PC-3 (cell line): ENCODE results near the gene SCLY. TPM values are rescaled to one million over a fixed set of nuclear protein-coding genes. Genes with fewer than 3 reads are reported as not detected.

Source experiments
- ATAC-seq: fragments of 200-7000 bp; cut with Tn5 transposase; 2 replicates; pipeline ENCODE4 v1.9.1; 2020; ENCODE audit warnings: mild to moderate bottlenecking, moderate library complexity
- BruUV-seq: library from RNA; stranded (reverse); fragments of 400-500 nt; replicated peaks from 2 replicates; lab custom pipeline; 2021; lab: Mats Ljungman, UMichigan
- CTCF ChIA-PET: fragments of 300-600 bp; sonication (Branson Sonifier 250); formaldehyde crosslinking; loops from one replicate; lab custom pipeline; 2022; ENCODE audit warnings: antibody characterized with exemption; lab: Charles Lee
- POLR2A ChIA-PET: fragments of 300-600 bp; sonication (Branson Sonifier 250); formaldehyde crosslinking; loops from one replicate; lab custom pipeline; 2022; ENCODE audit warnings: antibody characterized with exemption; ENCODE audit not compliant: unreplicated experiment; lab: Charles Lee
- DNase-seq: peaks from one replicate; pipeline ENCODE4 v3.0.0-alpha.2; 2015
- H2AFZ ChIP-seq: fragments of 300-600 bp; sonication (generic); 2 replicates; pipeline ENCODE4 v1.6.0; 2016; ENCODE audit warnings: antibody characterized with exemption, low read length
- H3F3A ChIP-seq: fragments of 300-600 bp; sonication (generic); one replicate; pipeline ENCODE4 v1.6.0; 2017; ENCODE audit warnings: antibody characterized with exemption, low read length, control low read depth, mild to moderate bottlenecking; ENCODE audit not compliant: unreplicated experiment
- H3K27ac ChIP-seq: fragments of 300-600 bp; sonication (generic); 2 replicates; pipeline ENCODE4 v1.5.1; 2016; ENCODE audit warnings: mild to moderate bottlenecking, low read length
- H3K27me3 ChIP-seq: fragments of 300-600 bp; sonication (generic); 2 replicates; pipeline ENCODE4 v1.6.1; 2016; ENCODE audit warnings: low read length, mixed read lengths
- H3K36me3 ChIP-seq: fragments of 300-600 bp; sonication (generic); 2 replicates; pipeline ENCODE4 v1.6.1; 2016; ENCODE audit warnings: low read depth, mixed run types, low read length, mixed read lengths
- H3K4me1 ChIP-seq: fragments of 300-600 bp; sonication (generic); 2 replicates; pipeline ENCODE4 v1.5.1; 2016; ENCODE audit warnings: low read length; ENCODE audit not compliant: insufficient read depth
- H3K4me2 ChIP-seq: fragments of 300-600 bp; sonication (generic); 2 replicates; pipeline ENCODE4 v1.6.0; 2016; ENCODE audit warnings: low read length
- H3K4me3 ChIP-seq: fragments of 300-600 bp; sonication (generic); 2 replicates; pipeline ENCODE4 v1.5.1; 2016; ENCODE audit warnings: mild to moderate bottlenecking, low read length, mixed read lengths
- H3K79me2 ChIP-seq: fragments of 300-600 bp; sonication (generic); 2 replicates; pipeline ENCODE4 v1.6.1; 2017; ENCODE audit warnings: low read length, mixed read lengths
- H3K9ac ChIP-seq: fragments of 300-600 bp; sonication (generic); 2 replicates; pipeline ENCODE4 v1.6.0; 2016; ENCODE audit warnings: mild to moderate bottlenecking, low read length
- H3K9me2 ChIP-seq: fragments of 300-600 bp; sonication (generic); replicated peaks from 2 replicates; pipeline ENCODE4 v1.6.1; 2016; ENCODE audit warnings: mixed run types, low read length, mixed read lengths
- H3K9me3 ChIP-seq: fragments of 300-600 bp; sonication (generic); 2 replicates; pipeline ENCODE4 v1.6.1; 2016; ENCODE audit warnings: low read length, mixed read lengths
- H4K20me1 ChIP-seq: fragments of 300-600 bp; sonication (generic); 2 replicates; pipeline ENCODE4 v1.6.1; 2016; ENCODE audit warnings: low read length, mixed read lengths
- EZH2 ChIP-seq: fragments of 300-600 bp; sonication (generic); IDR thresholded peaks from one replicate; pipeline ENCODE4 v1.6.1; 2017; ENCODE audit warnings: antibody characterized with exemption, mild to moderate bottlenecking, low read length; ENCODE audit not compliant: unreplicated experiment
- EZH2phosphoT487 ChIP-seq: fragments of 300-600 bp; sonication (generic); IDR thresholded peaks from 2 replicates; pipeline ENCODE4 v1.6.1; 2018; ENCODE audit warnings: mild to moderate bottlenecking, antibody characterized with exemption, low read length, borderline replicate concordance
- intact Hi-C: fragments of 100-400 bp; cut with micrococcal nuclease; formaldehyde crosslinking; loops from 2 replicates; pipeline ENCODE4 v1.9.0; 2023
- total RNA-seq: library from RNA; depleted of rRNA; stranded (reverse); fragments of >200 nt; gene quantifications from 2 replicates; pipeline ENCODE4 v1.2.3, GENCODE V29; 2014
- TF ChIP-seq, protein P1 (sequence below): fragments of 300-600 bp; sonication (generic); conservative IDR thresholded peaks from 2 replicates; pipeline ENCODE4 v1.5.1; 2017; ENCODE audit warnings: antibody characterized with exemption, low read depth, mild to moderate bottlenecking, low read length

SCLY gene
- total RNA-seq, 1 experiment from 2014 or later, result 23.1 TPM

DNA sequence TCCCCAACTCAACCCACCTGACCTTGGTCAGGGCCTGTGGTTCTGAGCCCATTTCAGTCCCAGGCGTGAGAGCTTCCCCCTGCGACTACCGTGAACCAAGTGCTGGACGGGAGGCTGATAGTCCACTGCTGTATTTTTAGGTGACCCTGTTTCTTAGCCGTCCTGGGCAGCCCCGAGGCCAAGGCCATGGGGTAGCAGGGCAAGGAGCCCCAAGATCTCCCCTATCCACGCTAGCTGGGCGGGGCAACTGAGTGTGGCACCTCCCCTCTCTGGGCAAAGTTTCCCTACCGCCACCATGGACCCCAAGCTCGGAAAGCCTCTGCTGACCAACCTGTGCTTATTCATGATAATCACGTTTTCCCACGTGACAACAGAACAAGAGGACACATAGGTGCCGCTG is 77.1 kb downstream of the SCLY start:
- peaks cover 17% of the 10 kb centered on the region for H3K4me1 ChIP-seq
- H4K20me1 ChIP-seq, result no peaks in the 10 kb centered on the region
- no peaks in the 10 kb centered on the region for H3K9me2 ChIP-seq
- POLR2A ChIA-PET, result no interaction called here
- no peak overlapping the region for H2AFZ ChIP-seq
- no peak overlapping the region for H3K27ac ChIP-seq
- no peaks in the 10 kb centered on the region for H3K9me3 ChIP-seq
- no peaks in the 10 kb centered on the region for H3F3A ChIP-seq
- no peak overlapping the region for H3K9ac ChIP-seq
- H3K27me3 ChIP-seq, result no peaks in the 10 kb centered on the region
- CTCF ChIA-PET, result no interaction called here
- H3K4me3 ChIP-seq, result no peak overlapping the region
- BruUV-seq, result no TSS peak
- H3K79me2 ChIP-seq, result no peaks in the 10 kb centered on the region
- TF ChIP-seq, protein P1, sequence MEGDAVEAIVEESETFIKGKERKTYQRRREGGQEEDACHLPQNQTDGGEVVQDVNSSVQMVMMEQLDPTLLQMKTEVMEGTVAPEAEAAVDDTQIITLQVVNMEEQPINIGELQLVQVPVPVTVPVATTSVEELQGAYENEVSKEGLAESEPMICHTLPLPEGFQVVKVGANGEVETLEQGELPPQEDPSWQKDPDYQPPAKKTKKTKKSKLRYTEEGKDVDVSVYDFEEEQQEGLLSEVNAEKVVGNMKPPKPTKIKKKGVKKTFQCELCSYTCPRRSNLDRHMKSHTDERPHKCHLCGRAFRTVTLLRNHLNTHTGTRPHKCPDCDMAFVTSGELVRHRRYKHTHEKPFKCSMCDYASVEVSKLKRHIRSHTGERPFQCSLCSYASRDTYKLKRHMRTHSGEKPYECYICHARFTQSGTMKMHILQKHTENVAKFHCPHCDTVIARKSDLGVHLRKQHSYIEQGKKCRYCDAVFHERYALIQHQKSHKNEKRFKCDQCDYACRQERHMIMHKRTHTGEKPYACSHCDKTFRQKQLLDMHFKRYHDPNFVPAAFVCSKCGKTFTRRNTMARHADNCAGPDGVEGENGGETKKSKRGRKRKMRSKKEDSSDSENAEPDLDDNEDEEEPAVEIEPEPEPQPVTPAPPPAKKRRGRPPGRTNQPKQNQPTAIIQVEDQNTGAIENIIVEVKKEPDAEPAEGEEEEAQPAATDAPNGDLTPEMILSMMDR, result no peak
- TF ChIP-seq EZH2phosphoT487, result no peak
- no peak for TF ChIP-seq EZH2
- intact Hi-C loops, result no loop called here
- ATAC-seq (no peak), DNase-seq (no peak)
- H3K4me2 ChIP-seq, result no peak overlapping the region
- H3K36me3 ChIP-seq, result no peaks in the 10 kb centered on the region

DNA sequence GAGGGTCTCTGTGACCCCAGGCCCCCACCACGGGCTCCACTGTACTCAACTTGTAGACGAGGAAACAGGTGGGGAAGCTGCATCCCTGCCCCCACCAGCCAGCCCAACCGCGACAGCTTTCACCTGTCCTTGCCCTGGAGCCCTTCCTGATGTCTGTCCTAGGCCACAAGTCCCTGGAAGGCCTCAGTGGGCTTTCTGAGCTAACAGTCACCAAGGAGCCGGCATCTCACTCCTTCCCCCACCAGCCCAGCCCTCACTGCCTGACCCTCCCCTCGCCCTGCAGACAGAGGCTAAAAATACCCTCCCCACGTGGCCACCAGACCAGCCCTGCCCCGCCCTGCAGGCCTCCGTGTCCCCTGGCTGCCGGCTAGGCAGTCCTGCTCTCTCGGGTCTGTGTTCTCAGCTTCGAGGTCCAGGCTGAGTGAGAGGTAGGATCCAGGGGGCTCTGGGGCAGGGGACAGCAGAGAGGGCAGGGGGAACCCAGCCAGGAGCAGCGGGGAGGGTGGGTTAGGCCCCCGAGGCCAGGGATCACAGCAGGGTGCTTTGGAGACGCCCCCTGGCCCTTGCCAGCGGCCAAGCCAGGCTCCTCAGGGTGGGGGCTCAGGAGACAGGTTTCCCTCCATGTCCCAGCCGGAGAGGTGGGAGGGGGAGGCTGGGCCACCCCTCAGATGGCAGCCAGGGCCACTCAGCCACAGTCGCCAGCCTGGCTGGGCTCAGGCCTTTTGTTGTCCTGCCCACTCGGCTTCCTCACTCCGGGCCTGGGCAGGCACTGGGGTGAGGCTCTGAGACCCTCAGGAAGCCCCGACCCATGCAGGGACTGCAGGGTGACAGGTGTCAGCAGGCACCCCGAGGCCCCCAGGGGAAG is 77.8 kb downstream of the SCLY start, which contains the start of gene KLHL30:
KLHL30 (plus strand) TSS at position 338 of the 865 bp plus-strand sequence. CDS start 2,087 bp downstream, outside the sequence.
- ChIA-PET CTCF (no interaction called here), POLR2A (no interaction called here)
- H3K79me2 ChIP-seq, result no peaks in the 10 kb centered on the region
- H4K20me1 ChIP-seq, result no peaks in the 10 kb centered on the region
- H3K4me3 ChIP-seq, result no peak within 1 kb of the TSS
- intact Hi-C loops, result no loop called here
- peaks cover 24% of the 10 kb centered on the region for H3K4me1 ChIP-seq
- H3K36me3 ChIP-seq, result no peaks in the 10 kb centered on the region
- TF ChIP-seq, protein P1, result no peak
- TF ChIP-seq EZH2, result no peak
- no peak for TF ChIP-seq EZH2phosphoT487
- no peak within 1 kb of the TSS for H3K9ac ChIP-seq
- H3F3A ChIP-seq, result no peaks in the 10 kb centered on the region
- no peak within 1 kb of the TSS for H3K27ac ChIP-seq
- H3K9me3 ChIP-seq, result no peaks in the 10 kb centered on the region
- ATAC-seq, result no peak
- no peak for DNase-seq
- no peaks in the 10 kb centered on the region for H3K27me3 ChIP-seq
- no peaks in the 10 kb centered on the region for H3K9me2 ChIP-seq
- no TSS peak for BruUV-seq
- H2AFZ ChIP-seq, result no peak within 1 kb of the TSS
- no peak within 1 kb of the TSS for H3K4me2 ChIP-seq
